Stimulated activated CD4-positive, alpha-beta T cell treated with anti-CD3 and anti-CD28 coated beads, TNF-alpha, amount 100 ng/mL, for 48 hours (primary cell): ENCODE data around the gene PGA3.
"Not testable (repeated sequence)": the region's sequence is repeated elsewhere in the genome, so short reads cannot be mapped to it uniquely, and the experiment has no call there.

ENCODE experiments used
- DNase-seq, 3 donors: peaks; one replicate each; pipeline ENCODE4 v3.0.0-alpha.2; 2020; ENCODE audit warnings: low read depth in 3 of 3

The PGA3 gene

DNA sequence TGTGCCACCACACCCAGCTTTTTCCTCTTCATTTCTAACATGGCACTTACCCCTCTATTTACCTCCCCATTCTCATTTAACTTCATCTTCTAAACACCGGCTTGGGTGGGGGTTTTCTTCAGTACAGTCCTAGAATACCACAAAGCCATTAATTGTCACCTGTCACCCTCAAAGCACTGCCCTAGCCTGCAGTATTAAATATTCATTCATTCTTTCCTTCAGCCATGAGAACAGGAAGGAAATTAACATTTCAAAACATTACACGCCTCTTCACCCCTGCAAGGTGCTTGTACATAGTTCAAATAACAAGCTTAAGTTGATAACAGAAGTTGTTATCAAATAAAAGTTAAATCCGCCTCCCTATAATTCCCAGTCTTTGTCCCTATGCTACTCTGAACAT, 31.4 kb upstream of the PGA3 start:
- DNase-seq = no peak

DNA sequence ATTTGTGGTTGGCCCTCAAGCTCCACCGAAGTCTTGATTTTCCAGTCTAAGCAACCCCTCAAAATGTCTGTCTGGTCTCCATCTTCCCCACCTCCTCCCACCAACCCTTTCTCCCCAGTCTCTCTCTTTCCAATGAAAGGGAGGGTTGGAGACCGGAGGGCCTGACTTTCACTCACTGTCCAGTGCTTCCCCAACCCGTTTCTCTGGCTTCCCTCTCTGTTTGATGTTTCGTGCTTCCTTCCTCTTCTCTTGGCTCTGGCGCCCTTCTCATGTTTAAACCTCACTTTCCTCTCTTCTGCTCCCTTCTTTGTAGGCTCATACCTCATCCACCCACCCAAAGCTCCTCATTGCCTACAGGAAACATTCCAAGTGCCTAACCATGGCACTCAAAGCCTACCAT, 31.0 kb upstream of the PGA3 start:
- no peak for DNase-seq

DNA sequence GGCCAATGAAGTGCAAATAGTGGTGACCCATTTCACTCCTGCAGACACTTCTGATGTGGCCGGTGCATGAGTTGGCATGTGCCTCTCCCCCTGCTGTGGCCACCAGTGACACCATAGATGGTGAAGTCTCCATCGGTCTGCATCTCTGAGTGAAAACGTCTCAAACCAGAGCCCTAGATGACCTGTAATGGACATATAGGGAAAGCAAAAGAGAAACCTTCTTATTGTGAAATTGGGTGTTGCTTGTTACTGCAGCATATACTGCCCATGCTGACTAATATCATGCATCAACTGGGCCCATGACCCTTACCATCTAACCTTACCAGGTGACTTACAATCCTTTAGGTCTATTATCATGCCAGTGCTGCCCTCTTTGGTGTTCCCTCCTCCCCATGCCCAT, 30.4 kb upstream of the PGA3 start:
- no peak for DNase-seq

DNA sequence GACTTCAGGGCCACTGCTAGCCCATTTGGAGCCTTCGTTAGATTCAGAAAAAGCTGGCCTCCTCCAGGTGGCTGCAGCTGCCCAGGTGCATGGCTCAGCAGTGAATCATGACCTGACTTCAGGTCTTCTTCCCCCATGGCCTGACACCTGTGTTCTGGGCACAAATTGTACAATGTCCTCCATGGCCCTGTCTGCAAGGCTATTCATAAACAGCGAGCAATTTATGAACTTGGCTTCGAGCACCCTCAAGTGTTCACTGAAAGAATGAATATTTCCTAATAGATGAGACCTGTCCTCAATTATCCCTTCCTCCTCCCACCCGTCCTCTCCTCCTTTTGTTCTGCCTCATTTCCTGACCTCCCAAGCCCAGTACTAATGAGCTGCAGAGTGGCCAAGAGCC, 29.9 kb upstream of the PGA3 start:
- DNase-seq = no peak

DNA sequence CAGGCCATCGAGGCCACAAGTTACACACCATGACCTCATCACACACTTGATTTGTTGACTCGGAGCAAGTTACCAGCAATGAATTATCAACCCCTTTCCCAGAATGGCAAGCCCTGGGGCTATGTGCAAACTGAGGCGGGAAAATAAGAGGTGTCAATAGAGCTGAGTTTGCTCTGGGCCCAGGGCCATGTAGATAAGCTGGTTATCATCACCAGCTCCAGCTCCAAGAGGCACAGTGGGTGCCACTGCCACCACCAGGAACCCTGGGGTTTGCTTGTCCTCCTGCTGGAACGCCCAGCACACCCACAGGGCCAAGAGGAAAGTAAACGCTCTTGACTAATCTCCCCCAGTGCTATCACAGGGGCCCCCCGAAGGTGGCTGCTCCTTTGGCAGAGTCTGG, 29.0 kb upstream of the PGA3 start:
- DNase-seq = no peak

DNA sequence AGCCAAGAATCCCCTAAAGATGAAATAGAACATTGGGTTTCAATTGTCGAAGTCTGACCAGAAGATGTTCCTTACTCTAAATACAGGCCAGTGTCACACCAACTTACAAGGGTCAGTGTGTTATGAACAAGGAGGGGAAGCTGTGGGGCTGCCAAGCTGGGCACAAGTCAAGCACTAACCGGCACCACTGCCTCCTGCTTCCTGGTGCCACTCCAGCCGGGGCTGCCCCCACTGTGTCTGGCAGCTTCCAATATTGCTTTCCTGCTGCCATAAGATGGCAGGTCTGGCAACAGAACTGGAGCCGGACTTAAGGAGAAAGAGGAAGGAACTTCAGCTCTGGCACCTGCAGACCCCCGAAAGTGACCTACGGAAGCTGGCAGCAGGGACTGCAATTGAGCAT, 28.4 kb upstream of the PGA3 start:
- no peak for DNase-seq

DNA sequence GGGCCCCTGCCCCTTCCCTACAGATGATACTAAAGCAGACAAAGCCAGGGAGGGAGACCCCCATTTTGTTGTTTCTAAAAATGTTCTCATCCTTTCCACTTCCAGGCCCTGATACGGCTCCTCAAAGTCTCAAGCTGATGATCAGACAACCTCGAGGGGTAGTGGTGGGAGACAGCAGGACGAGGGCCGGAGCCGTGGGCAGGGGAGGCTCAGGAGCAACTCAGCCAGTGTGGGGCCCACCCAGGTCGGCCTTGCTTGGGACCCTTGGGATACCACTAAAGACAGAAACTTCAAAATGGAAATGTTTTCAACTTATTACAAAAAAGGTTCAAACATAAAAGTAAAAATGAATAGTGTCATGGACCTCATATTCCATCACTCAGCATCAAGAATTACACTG, 26.9 kb upstream of the PGA3 start:
- DNase-seq = no peak

DNA sequence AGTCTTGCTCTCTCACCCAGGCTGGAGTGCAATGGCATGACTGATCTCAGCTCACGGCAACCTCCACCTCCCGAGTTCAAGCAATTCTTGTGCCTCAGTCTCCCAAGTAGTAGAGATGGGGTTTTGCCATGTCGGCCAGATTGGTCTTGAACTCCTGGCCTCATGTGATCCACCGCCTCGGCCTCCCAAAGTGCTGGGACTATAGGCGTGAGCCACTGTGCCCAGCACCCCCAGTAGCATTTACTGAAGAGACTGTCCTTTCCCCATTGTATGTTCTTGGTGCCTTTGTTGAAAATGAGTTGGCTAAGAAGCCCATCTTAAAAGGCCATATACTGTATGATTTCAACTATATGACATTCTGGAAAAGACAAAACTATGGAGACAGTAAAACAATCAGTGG, 23.1 kb upstream of the PGA3 start:
- DNase-seq = not testable (repeated sequence)

DNA sequence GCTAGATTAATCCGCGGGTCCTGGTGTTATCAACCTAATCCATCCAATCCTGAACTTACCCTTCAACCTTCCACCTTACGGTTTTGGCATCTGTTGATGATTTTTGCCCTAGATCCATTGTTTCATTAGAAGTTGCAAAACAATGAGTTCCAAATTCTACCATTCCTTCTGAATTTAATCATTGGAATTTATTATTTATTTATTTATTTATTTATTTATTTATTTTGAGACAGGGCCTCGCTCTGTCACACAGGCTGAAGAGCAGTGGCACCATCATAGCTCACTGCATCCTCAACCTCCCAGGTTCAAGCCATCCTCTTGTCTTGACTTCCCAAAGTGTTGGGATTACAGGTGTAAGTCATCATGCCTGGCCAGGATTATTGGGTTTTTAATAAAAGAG, 21.8 kb upstream of the PGA3 start:
- DNase-seq = no peak

DNA sequence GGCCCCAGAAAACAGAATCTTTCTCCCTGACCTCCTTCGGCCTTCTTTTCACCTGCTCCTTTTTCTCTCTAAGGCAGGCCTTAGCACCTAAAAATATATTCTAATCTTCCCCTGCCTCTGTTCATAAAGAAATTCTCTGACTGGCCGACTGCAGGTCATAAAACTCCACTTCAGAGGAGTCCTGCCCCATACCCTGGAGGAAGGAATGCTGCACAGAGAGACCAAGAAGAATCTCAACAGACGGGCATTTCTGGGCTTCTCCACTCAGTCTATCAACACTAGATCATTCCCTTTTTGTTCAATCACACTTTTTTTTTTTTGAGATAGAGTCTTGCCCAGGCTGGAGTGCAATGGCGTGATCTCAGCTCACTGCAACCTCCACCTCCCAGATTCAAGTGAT, 19.7 kb upstream of the PGA3 start:
- DNase-seq = no peak

DNA sequence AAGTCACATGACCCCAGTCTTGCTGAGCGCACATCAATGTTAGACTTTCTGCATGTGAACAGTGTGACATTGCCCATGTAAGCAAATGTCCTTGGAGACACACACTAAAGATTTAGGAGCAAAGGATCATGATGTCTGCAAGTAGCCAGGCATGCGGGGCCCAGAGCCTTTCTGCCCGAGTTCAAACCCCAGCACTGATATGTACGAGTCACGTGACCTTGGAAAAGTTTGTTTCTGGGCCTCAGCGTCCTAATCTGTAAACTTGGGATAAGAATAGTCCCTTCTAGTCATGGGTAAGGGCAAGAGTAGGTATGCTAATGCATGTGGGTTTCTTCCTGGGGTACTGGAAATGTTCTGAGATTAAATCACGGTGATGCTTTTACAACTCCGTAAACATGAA, 16.8 kb upstream of the PGA3 start:
- DNase-seq = no peak

DNA sequence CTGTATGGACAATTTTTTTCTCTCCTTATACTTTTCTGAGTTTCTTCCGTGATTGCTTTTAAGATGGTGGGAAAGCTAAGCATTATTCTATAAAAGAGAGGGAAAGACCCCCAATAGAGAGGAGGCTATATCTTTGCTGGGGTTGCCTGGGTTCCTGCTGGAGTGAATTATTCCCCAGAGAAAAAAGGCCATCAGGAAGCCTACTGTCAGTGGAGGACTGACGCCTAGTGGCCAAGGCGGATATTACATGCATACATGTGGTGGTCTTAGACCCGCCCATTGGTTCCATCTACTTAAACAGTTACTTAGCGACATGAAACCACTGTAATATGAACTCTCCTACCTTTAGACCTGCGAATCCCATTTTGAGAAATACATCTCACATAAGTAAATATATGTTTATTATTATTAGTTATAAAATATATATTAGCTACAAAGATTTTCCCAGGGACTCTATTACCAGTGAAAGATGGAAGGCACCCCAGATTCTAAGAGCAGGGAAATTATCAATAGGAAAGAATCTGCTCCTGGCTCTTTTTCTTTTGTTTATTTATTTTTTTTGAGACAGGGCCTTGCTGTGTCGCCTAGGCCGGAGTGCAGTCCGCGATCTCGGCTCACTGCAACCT, 15.7 kb upstream of the PGA3 start:
- peak; percentile 58 to 77 (median 77) for DNase-seq

DNA sequence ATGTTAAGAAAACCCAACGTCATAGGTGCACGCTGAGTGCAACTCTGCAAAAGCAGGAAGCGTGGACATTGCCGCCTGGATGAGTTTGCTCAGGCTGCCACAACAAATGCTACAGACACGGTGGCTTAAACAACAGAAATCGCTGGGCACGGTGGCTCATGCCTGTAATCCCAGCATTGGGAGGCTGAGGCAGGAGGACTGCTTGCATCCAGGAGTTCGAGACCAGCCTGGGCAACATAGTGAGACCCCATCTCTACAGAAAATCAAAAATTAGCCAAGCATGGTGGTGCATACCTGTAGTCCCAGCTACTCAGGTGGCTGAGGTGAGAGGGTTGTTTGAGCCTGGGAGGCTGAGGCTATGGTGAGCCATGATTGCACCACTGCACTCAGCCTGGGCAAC, 13.4 kb upstream of the PGA3 start:
- no peak for DNase-seq

DNA sequence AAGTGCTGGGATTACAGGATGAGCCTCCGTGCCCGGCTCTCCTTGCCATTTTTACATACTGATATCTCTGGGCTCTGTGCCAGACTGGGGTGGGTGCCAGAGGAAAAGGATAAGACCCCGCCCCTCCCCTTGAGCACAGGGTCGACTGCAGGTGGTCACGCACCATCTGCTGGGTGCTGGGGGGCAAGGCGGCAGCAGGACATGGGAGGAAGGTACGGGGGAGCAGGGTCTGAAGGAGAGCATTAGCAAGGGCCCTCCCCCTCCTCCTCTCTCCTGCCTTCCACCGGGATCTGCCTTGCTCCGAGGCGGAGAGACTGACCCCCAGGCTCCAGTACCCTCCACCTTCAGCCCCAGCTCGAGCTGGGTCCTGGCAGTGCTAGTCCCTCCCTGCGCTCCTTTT, 9.7 kb upstream of the PGA3 start:
- DNase-seq = no peak

DNA sequence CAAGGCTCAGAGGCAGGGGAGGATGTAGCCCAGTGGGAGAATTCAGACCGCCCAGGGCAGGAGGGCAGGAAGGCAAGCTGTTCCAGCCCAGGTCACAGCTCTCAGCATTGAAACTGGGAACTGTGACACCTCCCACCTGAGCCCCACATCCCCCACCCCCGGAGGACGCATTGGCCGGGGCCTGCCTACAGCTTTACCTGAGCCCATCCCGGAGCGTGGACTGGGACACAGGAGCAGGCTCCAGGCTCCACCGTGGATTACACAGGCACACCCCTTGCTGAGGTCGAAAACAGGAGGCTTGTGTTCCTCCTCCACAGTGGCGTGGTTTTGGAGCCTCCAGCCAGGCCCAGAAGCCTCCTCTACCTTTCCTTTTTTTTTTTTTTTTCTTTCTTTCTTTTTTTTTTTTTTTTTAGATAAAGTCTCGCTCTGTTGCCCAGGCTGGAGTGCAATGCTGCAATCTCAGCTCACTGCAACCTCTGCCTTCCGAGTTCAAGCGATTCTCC, 9.1 kb upstream of the PGA3 start:
- DNase-seq = no peak

DNA sequence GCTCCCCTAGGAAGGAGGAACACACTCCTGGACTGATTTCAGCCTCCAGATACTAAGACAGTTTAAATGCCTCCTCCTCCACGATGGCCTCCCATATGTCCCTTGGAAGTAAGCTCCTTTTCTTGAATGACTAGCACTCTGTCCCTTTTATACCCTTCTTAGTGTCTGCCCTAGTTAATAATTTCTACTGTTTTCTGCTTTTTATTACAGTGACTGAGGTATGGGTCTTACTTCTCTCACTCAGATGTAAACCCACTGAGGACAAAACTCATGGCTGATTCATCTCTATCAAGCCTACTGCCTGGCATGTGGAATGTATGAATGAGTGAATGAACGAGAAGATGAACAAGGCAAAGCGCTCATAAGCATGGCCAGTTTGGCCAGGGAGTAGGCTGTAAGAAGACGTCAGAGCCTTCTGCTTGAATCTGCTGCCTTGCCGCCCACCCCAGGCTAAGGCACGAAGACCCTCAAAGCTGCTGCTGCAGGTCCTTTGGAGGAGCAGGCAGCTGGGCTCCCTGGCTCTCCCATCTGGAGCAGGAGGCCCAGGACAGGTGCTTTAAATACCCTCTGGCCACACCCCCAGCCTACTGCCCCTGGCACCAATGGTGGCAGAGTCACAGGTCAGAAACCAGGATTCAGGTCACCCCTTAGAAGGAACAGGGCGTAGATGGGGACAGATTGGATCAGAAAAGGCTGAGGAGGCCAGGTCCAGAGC, 8.2 kb upstream of the PGA3 start:
- DNase-seq = no peak

DNA sequence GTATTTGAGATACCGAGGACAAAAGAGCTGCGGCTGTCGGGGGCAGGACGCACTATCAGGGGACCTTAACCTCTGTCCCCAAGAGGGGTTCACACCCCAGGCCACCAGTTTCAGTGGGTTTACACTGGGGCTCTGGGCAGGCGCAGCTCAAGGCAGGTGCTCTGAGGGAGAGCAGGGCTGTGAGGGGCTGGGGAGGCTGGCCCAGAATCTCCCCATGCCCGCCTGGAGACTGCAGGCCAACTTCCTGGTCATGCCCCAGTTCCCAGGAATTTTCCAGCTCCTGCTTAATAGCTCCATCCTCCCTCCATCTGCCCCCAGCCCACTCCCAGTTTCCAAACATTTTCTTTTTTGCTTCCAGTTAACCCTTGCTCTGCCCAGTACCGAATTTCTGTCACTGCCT, 7.6 kb upstream of the PGA3 start:
- DNase-seq = no peak

DNA sequence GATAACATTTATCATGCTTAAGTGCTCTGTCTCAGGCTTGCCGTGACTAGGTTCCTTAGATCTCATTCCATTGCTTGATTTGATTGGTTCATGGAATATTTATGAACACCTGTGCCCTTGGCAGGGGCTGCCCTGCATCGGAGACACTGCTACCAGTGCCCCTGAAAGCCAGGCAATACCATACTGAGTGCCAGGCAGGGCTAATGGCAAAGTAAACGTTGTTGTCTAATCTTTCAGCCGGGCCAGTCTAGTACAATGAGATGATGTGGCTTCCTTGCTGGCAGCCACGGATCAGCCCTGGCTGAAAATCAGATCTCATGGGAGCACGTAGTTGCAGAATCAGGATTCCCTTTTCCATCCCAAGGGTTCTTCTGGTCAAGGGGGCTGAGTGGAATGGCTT, 5.0 kb upstream of the PGA3 start:
- DNase-seq = no peak

DNA sequence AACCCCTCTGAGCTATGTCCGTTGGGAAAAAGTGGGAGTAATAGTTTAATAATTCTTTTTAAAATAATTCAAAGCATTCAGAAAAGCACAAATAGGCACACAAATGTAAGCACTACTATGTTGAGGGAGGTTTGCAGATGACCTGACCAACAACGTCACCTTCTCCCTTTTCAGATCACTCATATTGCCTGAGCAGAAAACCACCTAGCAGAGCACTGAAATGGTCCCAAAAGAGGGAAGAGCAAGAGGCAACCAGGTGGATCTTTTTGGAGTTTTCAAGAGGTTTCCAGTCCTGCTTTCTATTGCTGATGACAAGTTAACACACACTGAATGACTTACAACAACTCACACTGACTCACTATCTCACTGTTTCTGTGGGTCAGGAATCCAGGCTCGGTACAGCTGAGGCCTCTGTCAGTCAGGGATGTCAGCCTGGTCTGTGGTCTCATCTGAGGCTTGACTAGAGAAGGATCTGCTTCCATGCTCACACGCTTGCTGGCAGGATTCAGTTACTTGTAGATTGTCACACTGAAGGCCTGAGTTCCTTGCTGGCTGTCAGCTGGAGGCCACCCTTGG, 4.3 kb upstream of the PGA3 start:
- DNase-seq = no peak

DNA sequence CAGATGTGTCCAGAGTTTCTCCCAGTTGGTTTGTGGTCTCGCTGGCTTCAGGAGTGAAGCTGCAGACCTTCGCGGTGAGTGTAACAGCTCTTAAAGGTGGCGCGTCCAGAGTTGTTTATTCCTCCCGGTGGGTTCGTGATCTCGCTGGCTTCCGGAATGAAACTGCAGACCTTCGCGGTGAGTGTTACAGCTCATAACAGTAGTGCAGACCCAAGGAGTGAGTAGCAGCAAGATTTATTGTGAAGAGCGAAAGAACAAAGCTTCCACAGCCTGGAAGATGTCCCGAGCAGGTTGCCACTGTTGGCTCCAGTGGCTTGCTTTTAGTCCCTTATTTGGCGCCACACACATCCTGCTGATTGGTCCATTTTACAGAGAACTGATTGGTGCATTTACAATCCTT, 1.8 kb upstream of the PGA3 start:
- DNase-seq = no peak

DNA sequence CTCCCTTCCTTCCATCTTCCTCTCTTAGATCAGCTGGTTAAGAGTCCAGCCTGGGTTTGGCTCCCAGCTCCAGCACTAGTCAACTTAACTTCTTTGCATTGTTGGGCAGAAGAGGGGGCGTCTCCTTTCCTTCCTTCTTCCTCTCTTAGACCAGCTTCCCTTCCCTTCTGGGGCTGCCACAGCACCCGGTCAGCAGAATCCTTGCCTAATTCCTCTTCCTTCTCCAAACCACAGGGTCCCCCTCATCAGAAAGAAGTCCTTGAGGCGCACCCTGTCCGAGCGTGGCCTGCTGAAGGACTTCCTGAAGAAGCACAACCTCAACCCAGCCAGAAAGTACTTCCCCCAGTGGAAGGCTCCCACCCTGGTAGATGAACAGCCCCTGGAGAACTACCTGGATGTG, 558 bp downstream of the PGA3 start:
- not testable (repeated sequence) for DNase-seq

DNA sequence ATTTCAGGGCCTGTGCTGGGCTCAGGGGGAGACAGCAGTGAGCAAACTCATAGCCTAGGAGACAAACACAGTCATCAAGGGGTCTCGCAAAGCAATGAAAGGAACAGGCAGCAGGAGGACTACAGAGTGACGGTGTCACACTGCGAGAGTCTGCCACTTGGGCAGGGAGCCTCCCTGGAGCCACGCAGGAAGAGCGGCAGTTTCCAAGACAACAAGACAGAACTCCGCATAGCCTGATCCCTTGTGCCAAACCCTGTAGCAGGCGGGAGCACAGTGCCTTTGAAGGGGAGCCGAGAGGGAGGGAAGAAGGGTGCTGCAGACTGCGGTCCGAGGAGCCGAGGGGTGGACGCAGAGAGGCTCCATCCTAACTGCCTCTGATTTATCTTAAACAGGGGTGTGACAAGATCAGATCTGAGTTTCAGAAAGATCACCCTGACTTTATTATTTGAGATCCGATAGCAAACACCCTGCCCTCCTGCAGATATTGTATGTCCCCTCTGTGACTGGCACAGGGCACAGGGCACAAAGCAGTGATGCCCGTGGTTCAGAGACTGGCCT, 1.3 kb downstream of the PGA3 start:
- not testable (repeated sequence) for DNase-seq
